Loucy (cell line): Measurements from ENCODE around the gene TCAIM.

Experiments
- H2AFZ ChIP-seq: fragments of 200-600 bp; sonication (generic); 2 replicates; pipeline ENCODE4 v1.6.0; 2016; ENCODE audit warnings: antibody characterized with exemption, mild to moderate bottlenecking, low read length, moderate library complexity
- H3F3A ChIP-seq: fragments of 200-600 bp; 2 replicates; pipeline ENCODE4 v1.6.0; 2016; ENCODE audit warnings: antibody characterized with exemption, low read depth, mild to moderate bottlenecking
- H3K27me3 ChIP-seq: fragments of 200-600 bp; sonication (generic); 2 replicates; pipeline ENCODE4 v1.6.1; 2014; ENCODE audit warnings: low read length, mild to moderate bottlenecking; ENCODE audit not compliant: insufficient read depth, poor library complexity, severe bottlenecking
- H3K36me3 ChIP-seq: fragments of 200-600 bp; sonication (generic); 2 replicates; pipeline ENCODE4 v1.6.1; 2016; ENCODE audit warnings: low read length; ENCODE audit not compliant: insufficient read depth
- H3K4me1 ChIP-seq: fragments of 200-600 bp; sonication (generic); 2 replicates; pipeline ENCODE4 v1.5.1; 2014; ENCODE audit warnings: low read length, mild to moderate bottlenecking; ENCODE audit not compliant: insufficient read depth, poor library complexity, severe bottlenecking
- H3K4me2 ChIP-seq: fragments of 200-600 bp; sonication (generic); 2 replicates; pipeline ENCODE4 v1.6.0; 2014; ENCODE audit warnings: antibody characterized with exemption, low read length, low read depth, mild to moderate bottlenecking; ENCODE audit not compliant: poor library complexity, severe bottlenecking
- H3K4me3 ChIP-seq: fragments of 200-600 bp; sonication (generic); 2 replicates; pipeline ENCODE4 v1.5.1; 2014; ENCODE audit warnings: low read length, mild to moderate bottlenecking, mixed read lengths; ENCODE audit not compliant: poor library complexity, severe bottlenecking
- H3K79me2 ChIP-seq: fragments of 200-600 bp; sonication (generic); 2 replicates; pipeline ENCODE4 v1.6.1; 2014; ENCODE audit warnings: low read length; ENCODE audit not compliant: insufficient read depth
- H3K9ac ChIP-seq: fragments of 200-600 bp; sonication (generic); 2 replicates; pipeline ENCODE4 v1.6.0; 2014; ENCODE audit warnings: mild to moderate bottlenecking, low read depth, low read length, moderate library complexity; ENCODE audit not compliant: poor library complexity, severe bottlenecking
- H3K9me2 ChIP-seq: fragments of 200-600 bp; sonication (generic); replicated peaks from 2 replicates; pipeline ENCODE4 v1.6.1; 2016; ENCODE audit warnings: low read depth, low read length, mixed read lengths
- H3K9me3 ChIP-seq: fragments of 200-600 bp; sonication (generic); 2 replicates; pipeline ENCODE4 v1.6.1; 2014; ENCODE audit warnings: mild to moderate bottlenecking, antibody characterized with exemption, low read length, low read depth; ENCODE audit not compliant: insufficient read depth
- H4K20me1 ChIP-seq: fragments of 200-600 bp; sonication (generic); 2 replicates; pipeline ENCODE4 v1.6.0; 2014; ENCODE audit warnings: antibody characterized with exemption, low read length, mild to moderate bottlenecking; ENCODE audit not compliant: insufficient read depth, poor library complexity, severe bottlenecking
- CTCF ChIP-seq: fragments of 200-600 bp; sonication (generic); conservative IDR thresholded peaks from 2 replicates; pipeline ENCODE4 v1.5.1; 2014; ENCODE audit warnings: mild to moderate bottlenecking, antibody characterized with exemption, low read length
- EZH2phosphoT487 ChIP-seq: fragments of 200-600 bp; IDR thresholded peaks from 2 replicates; pipeline ENCODE4 v1.6.1; 2018; ENCODE audit warnings: antibody characterized with exemption, mild to moderate bottlenecking, moderate library complexity, borderline replicate concordance

The TCAIM gene

DNA sequence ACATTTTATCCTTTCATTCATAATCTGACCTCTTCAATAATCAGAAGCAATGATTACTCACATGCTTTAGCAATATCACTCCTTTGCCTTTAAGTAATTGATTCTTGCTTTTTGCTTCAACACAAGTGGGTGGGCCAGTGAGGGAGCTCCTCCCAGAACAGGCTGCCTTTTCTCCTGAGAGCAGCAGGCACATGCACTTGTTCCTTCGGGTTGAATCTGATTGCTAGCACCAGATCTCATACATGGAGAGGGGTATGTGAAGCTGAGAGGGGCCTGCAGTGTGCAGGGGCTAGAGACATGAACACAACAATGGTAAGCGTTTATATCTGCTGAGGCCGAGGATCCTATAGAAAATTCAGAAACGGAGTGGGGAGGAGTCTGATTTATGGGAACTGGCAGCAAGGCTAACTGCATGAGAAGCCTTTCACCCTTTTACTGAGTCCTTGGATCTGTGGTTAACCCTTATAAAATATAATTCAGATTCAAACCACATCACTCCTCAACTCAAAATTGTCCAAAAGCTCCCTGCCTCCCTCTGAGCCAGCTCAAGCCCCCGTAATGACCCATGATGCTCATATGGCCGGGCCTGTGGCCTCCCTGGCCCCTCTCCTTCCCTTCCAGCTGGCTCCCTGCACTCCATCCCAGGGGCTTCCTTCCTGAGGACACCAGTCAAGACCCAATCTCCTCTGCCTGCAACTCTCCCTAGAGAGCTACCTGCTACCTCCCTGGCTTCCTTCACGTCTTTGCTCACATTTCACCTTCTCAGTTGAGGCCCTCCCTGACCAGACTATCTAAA lies 106.5 kb downstream of the TCAIM start:
- Histone ChIP-seq H3K9me2 (no peaks in the 10 kb centered on the region; the same call in 1 of the 2 replicates), H3K9me3 (peaks cover 7% of the 10 kb centered on the region; the same call in 1 of the 2 replicates), H3K4me2 (no peak overlapping the region), H3K79me2 (no peaks in the 10 kb centered on the region; the same call in 1 of the 2 replicates), H3K9ac (no peak overlapping the region), H3K4me3 (no peak overlapping the region), H3F3A (peaks cover 12% of the 10 kb centered on the region), H3K4me1 (peaks cover 32% of the 10 kb centered on the region), H4K20me1 (no peaks in the 10 kb centered on the region), H3K27me3 (no peaks in the 10 kb centered on the region), H3K36me3 (peaks cover 58% of the 10 kb centered on the region), H2AFZ (no peak overlapping the region)
- TF ChIP-seq EZH2phosphoT487 (no peak), CTCF (no peak)

GRCh38 chr3:44445786-44446185 lies 107.2 kb downstream of the TCAIM start:
- H3K36me3 ChIP-seq, result peaks cover 65% of the 10 kb centered on the region
- H3K27me3 ChIP-seq, result no peaks in the 10 kb centered on the region
- H3F3A ChIP-seq, result peaks cover 7% of the 10 kb centered on the region; the same call in 1 of the 2 replicates
- no peaks in the 10 kb centered on the region; the same call in 1 of the 2 replicates for H3K79me2 ChIP-seq
- TF ChIP-seq CTCF (no peak), EZH2phosphoT487 (no peak)
- H4K20me1 ChIP-seq, result no peaks in the 10 kb centered on the region
- H3K9ac ChIP-seq, result no peak overlapping the region
- no peaks in the 10 kb centered on the region; the same call in 1 of the 2 replicates for H3K9me2 ChIP-seq
- peaks cover 25% of the 10 kb centered on the region for H3K4me1 ChIP-seq
- no peak overlapping the region for H3K4me3 ChIP-seq
- peaks cover 7% of the 10 kb centered on the region; the same call in 1 of the 2 replicates for H3K9me3 ChIP-seq
- no peak overlapping the region for H2AFZ ChIP-seq
- H3K4me2 ChIP-seq, result no peak overlapping the region

- Histone ChIP-seq H3K27me3 (no peaks in the 10 kb centered on the region), H3K4me1 (peaks cover 14% of the 10 kb centered on the region), H3K36me3 (peaks cover 74% of the 10 kb centered on the region), H3K4me2 (no peak overlapping the region), H3K4me3 (no peak overlapping the region), H3K79me2 (no peaks in the 10 kb centered on the region; the same call in 1 of the 2 replicates), H2AFZ (no peak overlapping the region), H3K9me3 (peaks cover 7% of the 10 kb centered on the region; the same call in 1 of the 2 replicates), H4K20me1 (no peaks in the 10 kb centered on the region), H3K9ac (no peak overlapping the region), H3K9me2 (no peaks in the 10 kb centered on the region), H3F3A (no peaks in the 10 kb centered on the region)
- TF ChIP-seq CTCF (no peak), EZH2phosphoT487 (no peak)
Measured at GRCh38 chr3:44446929-44447328, 108.4 kb downstream of the TCAIM start.
